SK-N-SH treated with all-trans-retinoic acid at 6 μM for 48 hours (cell line): ENCODE data around the gene PLCL2.

Source experiments
- ARNTL ChIP-seq: fragments of 450-650 bp; formaldehyde crosslinking; IDR thresholded peaks from 2 replicates; pipeline ENCODE4 v1.5.0; 2020; ENCODE audit warnings: low read depth, mild to moderate bottlenecking, moderate library complexity, borderline replicate concordance
- CREB5 ChIP-seq: fragments of 250-450 bp; sonication (Bioruptor Pico); IDR thresholded peaks from 2 replicates; pipeline ENCODE4 v1.5.1; 2020; ENCODE audit warnings: low read depth, mild to moderate bottlenecking, moderate library complexity
- ESRRG ChIP-seq: fragments of 250-450 bp; sonication (Bioruptor Pico); IDR thresholded peaks from 2 replicates; pipeline ENCODE4 v1.6.1; 2021; ENCODE audit warnings: mild to moderate bottlenecking
- GLIS3 ChIP-seq: fragments of 250-450 bp; sonication (Bioruptor Pico); IDR thresholded peaks from 2 replicates; pipeline ENCODE4 v1.5.0; 2020; ENCODE audit warnings: mild to moderate bottlenecking, moderate library complexity
- PATZ1 ChIP-seq: fragments of 250-450 bp; sonication (Bioruptor Pico); IDR thresholded peaks from 2 replicates; pipeline ENCODE4 v1.8.0; 2020; ENCODE audit warnings: mild to moderate bottlenecking, moderate library complexity, borderline replicate concordance
- PPARA ChIP-seq: fragments of 250-450 bp; sonication (Bioruptor Pico); IDR thresholded peaks from 2 replicates; pipeline ENCODE4 v1.5.0; 2020; ENCODE audit warnings: mild to moderate bottlenecking, borderline replicate concordance
- RARB ChIP-seq: fragments of 250-450 bp; sonication (Bioruptor Pico); IDR thresholded peaks from 2 replicates; pipeline ENCODE4 v1.8.0; 2021; ENCODE audit warnings: mild to moderate bottlenecking, moderate library complexity
- SNAI2 ChIP-seq: fragments of 250-450 bp; sonication (Bioruptor Pico); IDR thresholded peaks from 2 replicates; pipeline ENCODE4 v1.5.0; 2020; ENCODE audit warnings: mild to moderate bottlenecking, moderate library complexity
- TOX ChIP-seq: fragments of 250-450 bp; sonication (Bioruptor Pico); IDR thresholded peaks from 2 replicates; pipeline ENCODE4 v1.8.0; 2021; ENCODE audit warnings: mild to moderate bottlenecking, moderate library complexity, borderline replicate concordance
- ZFP3 ChIP-seq: fragments of 250-450 bp; sonication (Bioruptor Pico); IDR thresholded peaks from 2 replicates; pipeline ENCODE4 v1.5.0; 2020; ENCODE audit warnings: mild to moderate bottlenecking, moderate library complexity
- ZFP30 ChIP-seq: fragments of 450-650 bp; formaldehyde crosslinking; IDR thresholded peaks from 2 replicates; pipeline ENCODE4 v1.5.0; 2022; ENCODE audit warnings: mild to moderate bottlenecking, moderate library complexity
- ZNF70 ChIP-seq: fragments of 450-650 bp; formaldehyde crosslinking; IDR thresholded peaks from 2 replicates; pipeline ENCODE4 v1.5.0; 2020; ENCODE audit warnings: mild to moderate bottlenecking, moderate library complexity

- TF ChIP-seq PATZ1 (CRISPR knock-in tag), result no peak
- no peak for TF ChIP-seq CREB5
- TF ChIP-seq ESRRG (CRISPR knock-in tag), result no peak
- no peak for TF ChIP-seq GLIS3 (CRISPR knock-in tag)
- TF ChIP-seq RARB, result no peak
- TF ChIP-seq ZFP3, result no peak
- TF ChIP-seq TOX, result no peak
- no peak for TF ChIP-seq ARNTL (CRISPR knock-in tag)
- no peak for TF ChIP-seq ZNF70
- no peak for TF ChIP-seq PPARA (CRISPR knock-in tag)
- TF ChIP-seq SNAI2 (CRISPR knock-in tag), result no peak
- no peak for TF ChIP-seq ZFP30
Measured at GRCh38 chr3:17030956-17031652, 146.3 kb downstream of the PLCL2 start.
